HepG2 (cell line): ENCODE results near the gene RBM8A. TPM values are rescaled to one million over a fixed set of nuclear protein-coding genes. Genes with fewer than 3 reads are reported as not detected.

Source experiments
- ADNP ChIP-seq: sonication (generic); formaldehyde crosslinking; IDR thresholded peaks from 2 replicates; pipeline ENCODE4 v1.4.0; 2020; ENCODE audit warnings: missing genetic modification reagents
- ATF4 ChIP-seq, 2 experiments: fragments of 450-650 bp in 1 of 2; sonication (generic) in 1 of 2; formaldehyde crosslinking; IDR thresholded peaks; 2 replicates each; pipeline versions ENCODE4 v1.5.0 to v1.8.0; 2020 to 2022; ENCODE audit warnings: mild to moderate bottlenecking in 1 of 2, missing genetic modification reagents in 1 of 2
- HIVEP1 ChIP-seq: sonication (generic); formaldehyde crosslinking; IDR thresholded peaks from 2 replicates; pipeline ENCODE4 v1.4.0; 2020; ENCODE audit warnings: mild to moderate bottlenecking, missing genetic modification reagents
- HMG20B ChIP-seq: conservative IDR thresholded peaks from 2 replicates; pipeline ENCODE4 v1.6.1; 2016; ENCODE audit warnings: missing genetic modification reagents, missing compliant biosample characterization
- HNF1B ChIP-seq: sonication (generic); formaldehyde crosslinking; IDR thresholded peaks from 2 replicates; pipeline ENCODE4 v1.5.1; 2020; ENCODE audit warnings: mild to moderate bottlenecking, moderate library complexity, missing genetic modification reagents
- HOXA5 ChIP-seq: sonication (generic); formaldehyde crosslinking; IDR thresholded peaks from 2 replicates; pipeline ENCODE4 v1.4.0; 2020; ENCODE audit warnings: missing genetic modification reagents
- KAT8 ChIP-seq: IDR thresholded peaks from 2 replicates; pipeline ENCODE4 v1.6.1; 2016; ENCODE audit warnings: missing genetic modification reagents, missing compliant biosample characterization
- KLF6 ChIP-seq: IDR thresholded peaks from 2 replicates; pipeline ENCODE4 v1.8.0; 2016; ENCODE audit warnings: missing biosample characterization, missing genetic modification reagents
- LBX2 ChIP-seq: sonication (generic); formaldehyde crosslinking; IDR thresholded peaks from 2 replicates; pipeline ENCODE4 v1.5.0; 2020; ENCODE audit warnings: missing genetic modification reagents, mild to moderate bottlenecking, borderline replicate concordance
- RBM39 ChIP-seq: fragments of 200-400 bp; formaldehyde crosslinking; IDR thresholded peaks from one replicate; pipeline ENCODE4 v1.6.1; 2018; ENCODE audit warnings: antibody characterized with exemption, mild to moderate bottlenecking, low read depth, low read length; ENCODE audit not compliant: poor library complexity, severe bottlenecking
- SALL1 ChIP-seq: sonication (generic); formaldehyde crosslinking; IDR thresholded peaks from 2 replicates; pipeline ENCODE4 v1.8.0; 2022; ENCODE audit warnings: mild to moderate bottlenecking, missing genetic modification reagents
- SOX6 ChIP-seq, 2 experiments: fragments of 450-650 bp in 1 of 2; sonication (generic) in 1 of 2; formaldehyde crosslinking in 1 of 2; IDR thresholded peaks; 2 replicates each; pipeline versions ENCODE4 v1.4.0 to v1.6.1; 2017 to 2020; ENCODE audit warnings: antibody characterized with exemption in 1 of 2, mild to moderate bottlenecking in 1 of 2, missing genetic modification reagents in 1 of 2
- TRIM22 ChIP-seq: fragments of 450-650 bp; IDR thresholded peaks from 2 replicates; pipeline ENCODE4 v1.6.1; 2017
- TRIM24 ChIP-seq: sonication (generic); formaldehyde crosslinking; IDR thresholded peaks from 2 replicates; pipeline ENCODE4 v1.8.0; 2022; ENCODE audit warnings: mild to moderate bottlenecking, missing genetic modification reagents
- ZNF264 ChIP-seq: sonication (generic); formaldehyde crosslinking; IDR thresholded peaks from 2 replicates; pipeline ENCODE4 v1.4.0; 2020; ENCODE audit warnings: missing genetic modification reagents
- ZNF331 ChIP-seq: sonication (generic); formaldehyde crosslinking; IDR thresholded peaks from 2 replicates; pipeline ENCODE4 v1.4.0; 2020; ENCODE audit warnings: missing genetic modification reagents
- ZNF607 ChIP-seq: sonication (generic); formaldehyde crosslinking; IDR thresholded peaks from 2 replicates; pipeline ENCODE4 v1.5.1; 2020; ENCODE audit warnings: missing genetic modification reagents, mild to moderate bottlenecking, borderline replicate concordance
- ZNF644 ChIP-seq: IDR thresholded peaks from 2 replicates; pipeline ENCODE4 v1.6.1; 2016; ENCODE audit warnings: low read depth
- ZNF703 ChIP-seq: sonication (generic); formaldehyde crosslinking; IDR thresholded peaks from 2 replicates; pipeline ENCODE4 v1.5.1; 2020; ENCODE audit warnings: missing genetic modification reagents, mild to moderate bottlenecking, moderate library complexity, borderline replicate concordance
- ZNF709 ChIP-seq: sonication (generic); formaldehyde crosslinking; IDR thresholded peaks from 2 replicates; pipeline ENCODE4 v1.5.0; 2020; ENCODE audit warnings: mild to moderate bottlenecking, missing genetic modification reagents
- ZSCAN21 ChIP-seq: sonication (generic); formaldehyde crosslinking; IDR thresholded peaks from 2 replicates; pipeline ENCODE4 v1.8.0; 2022; ENCODE audit warnings: mild to moderate bottlenecking, missing genetic modification reagents, moderate library complexity, borderline replicate concordance
- polyA plus RNA-seq, 8 experiments: library from polyadenylated mRNA; depleted of rRNA in 3 of 8; stranded (reverse) in 7 of 8; unstranded in 1 of 8; fragments of >200 nt; fragmentation: Illumina TruSeq in 4 of 8; extraction: Trizol in 4 of 8; gene quantifications; 2 replicates each; pipeline versions ENCODE4 v1.2.1 to v1.2.3, GENCODE V29; 2011 to 2016; ENCODE audit warnings: low read depth in 4 of 8, missing spikeins in 1 of 8, mixed read lengths in 1 of 8; ENCODE audit not compliant: insufficient read depth in 1 of 8
- total RNA-seq, 5 experiments: library from RNA; depleted of rRNA; stranded (reverse); fragments of >200 nt; fragmentation: Illumina TruSeq; extraction: Trizol; gene quantifications; 2 replicates each; pipeline ENCODE4 v1.2.3, GENCODE V29; 2016; ENCODE audit warnings: low read depth in 1 of 5
- TF ChIP-seq, protein P1 (sequence below): sonication (generic); formaldehyde crosslinking; IDR thresholded peaks from 2 replicates; pipeline ENCODE4 v1.4.0; 2020; ENCODE audit warnings: missing genetic modification reagents
- TF ChIP-seq, protein P2 (sequence below): sonication (generic); formaldehyde crosslinking; IDR thresholded peaks from 2 replicates; pipeline ENCODE4 v1.5.0; 2020; ENCODE audit warnings: mild to moderate bottlenecking, low read depth, missing genetic modification reagents, borderline replicate concordance

The RBM8A gene
- total and polyA plus RNA-seq, 2 of the 13 experiments (the other 11 are each of a cell fraction or from before 2014, with no cell fraction given), result 106 to 162 TPM

DNA sequence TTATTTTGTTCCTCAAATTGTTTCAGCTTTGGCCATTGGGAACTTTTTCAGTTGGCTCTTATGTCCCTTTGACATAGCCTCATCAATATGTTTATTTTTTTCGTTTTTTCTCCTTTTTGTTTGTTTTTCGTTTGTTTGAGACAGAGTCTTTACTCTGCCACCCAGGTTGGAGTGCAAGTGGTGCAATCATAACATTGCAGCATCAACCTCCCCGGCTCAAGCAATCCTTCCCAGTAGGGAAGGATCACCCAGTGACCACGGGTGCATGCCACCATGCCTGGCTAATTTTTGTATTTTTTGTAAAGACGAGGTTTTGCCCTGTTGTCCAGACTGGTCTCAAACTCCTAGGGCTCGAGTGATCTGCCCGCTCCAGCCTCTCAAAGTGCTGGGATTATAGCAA is 45.3 kb upstream of the RBM8A start (continued):
- TF ChIP-seq LBX2 (CRISPR knock-in tag) (no peak), ATF4 (CRISPR knock-in tag; IDR thresholded peaks at IDR 0.05) (peak in 1 of 2 experiments; percentile 87; a peak in 2 of 4 replicates), TRIM24 (CRISPR knock-in tag) (no peak), HOXA5 (CRISPR knock-in tag) (no peak), ADNP (no peak), KAT8 (CRISPR knock-in tag) (no peak), ZNF331 (CRISPR knock-in tag) (peak; percentile 31; the same call in 1 of the 2 replicates), SOX6 (IDR thresholded peaks at IDR 0.05) (no peak), SOX6 (CRISPR knock-in tag; IDR thresholded peaks at IDR 0.05) (peak; percentile 80), RBM39 (no peak), ZNF607 (CRISPR knock-in tag) (no peak), ZNF644 (CRISPR knock-in tag) (peak; percentile 88), HMG20B (CRISPR knock-in tag) (0 out of 2 replicates have a peak, but pooled peaks have one; percentile 41), TRIM22 (no peak), HIVEP1 (CRISPR knock-in tag) (no peak), HNF1B (CRISPR knock-in tag) (no peak), ZNF709 (no peak), ZNF703 (CRISPR knock-in tag) (no peak), SALL1 (CRISPR knock-in tag) (peak; percentile 83), KLF6 (CRISPR knock-in tag) (0 out of 2 replicates have a peak, but pooled peaks have one; percentile 37), ZNF264 (CRISPR knock-in tag) (no peak), ZSCAN21 (CRISPR knock-in tag) (no peak)
- TF ChIP-seq, protein P1, sequence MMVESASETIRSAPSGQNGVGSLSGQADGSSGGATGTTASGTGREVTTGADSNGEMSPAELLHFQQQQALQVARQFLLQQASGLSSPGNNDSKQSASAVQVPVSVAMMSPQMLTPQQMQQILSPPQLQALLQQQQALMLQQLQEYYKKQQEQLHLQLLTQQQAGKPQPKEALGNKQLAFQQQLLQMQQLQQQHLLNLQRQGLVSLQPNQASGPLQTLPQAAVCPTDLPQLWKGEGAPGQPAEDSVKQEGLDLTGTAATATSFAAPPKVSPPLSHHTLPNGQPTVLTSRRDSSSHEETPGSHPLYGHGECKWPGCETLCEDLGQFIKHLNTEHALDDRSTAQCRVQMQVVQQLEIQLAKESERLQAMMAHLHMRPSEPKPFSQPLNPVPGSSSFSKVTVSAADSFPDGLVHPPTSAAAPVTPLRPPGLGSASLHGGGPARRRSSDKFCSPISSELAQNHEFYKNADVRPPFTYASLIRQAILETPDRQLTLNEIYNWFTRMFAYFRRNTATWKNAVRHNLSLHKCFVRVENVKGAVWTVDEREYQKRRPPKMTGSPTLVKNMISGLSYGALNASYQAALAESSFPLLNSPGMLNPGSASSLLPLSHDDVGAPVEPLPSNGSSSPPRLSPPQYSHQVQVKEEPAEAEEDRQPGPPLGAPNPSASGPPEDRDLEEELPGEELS (CRISPR knock-in tag), result peak; percentile 63; the same call in 1 of the 2 replicates
- TF ChIP-seq, protein P2, sequence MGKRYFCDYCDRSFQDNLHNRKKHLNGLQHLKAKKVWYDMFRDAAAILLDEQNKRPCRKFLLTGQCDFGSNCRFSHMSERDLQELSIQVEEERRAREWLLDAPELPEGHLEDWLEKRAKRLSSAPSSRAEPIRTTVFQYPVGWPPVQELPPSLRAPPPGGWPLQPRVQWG (CRISPR knock-in tag), result no peak
